Uterus (tissue), 2 donors: ENCODE measurements around the gene CFAP97D1.

Experiments
- POLR2A ChIP-seq, 2 donors: fragments of 450-650 bp; IDR thresholded peaks; one replicate each; pipeline ENCODE4 v1.6.1; 2016; ENCODE audit warnings: antibody characterized with exemption in 2 of 2, mild to moderate bottlenecking in 1 of 2, moderate library complexity in 1 of 2
- TF ChIP-seq, protein P1 (sequence below), 4 experiments: fragments of 200-600 bp in 2 of 4; fragments of 450-650 bp in 2 of 4; sonication (generic) in 2 of 4; IDR thresholded peaks; one replicate each; pipeline ENCODE4 v1.5.1; 2016 to 2019; ENCODE audit warnings: antibody characterized with exemption in 4 of 4, mild to moderate bottlenecking in 2 of 4, moderate library complexity in 1 of 4

- TF ChIP-seq, protein P1, sequence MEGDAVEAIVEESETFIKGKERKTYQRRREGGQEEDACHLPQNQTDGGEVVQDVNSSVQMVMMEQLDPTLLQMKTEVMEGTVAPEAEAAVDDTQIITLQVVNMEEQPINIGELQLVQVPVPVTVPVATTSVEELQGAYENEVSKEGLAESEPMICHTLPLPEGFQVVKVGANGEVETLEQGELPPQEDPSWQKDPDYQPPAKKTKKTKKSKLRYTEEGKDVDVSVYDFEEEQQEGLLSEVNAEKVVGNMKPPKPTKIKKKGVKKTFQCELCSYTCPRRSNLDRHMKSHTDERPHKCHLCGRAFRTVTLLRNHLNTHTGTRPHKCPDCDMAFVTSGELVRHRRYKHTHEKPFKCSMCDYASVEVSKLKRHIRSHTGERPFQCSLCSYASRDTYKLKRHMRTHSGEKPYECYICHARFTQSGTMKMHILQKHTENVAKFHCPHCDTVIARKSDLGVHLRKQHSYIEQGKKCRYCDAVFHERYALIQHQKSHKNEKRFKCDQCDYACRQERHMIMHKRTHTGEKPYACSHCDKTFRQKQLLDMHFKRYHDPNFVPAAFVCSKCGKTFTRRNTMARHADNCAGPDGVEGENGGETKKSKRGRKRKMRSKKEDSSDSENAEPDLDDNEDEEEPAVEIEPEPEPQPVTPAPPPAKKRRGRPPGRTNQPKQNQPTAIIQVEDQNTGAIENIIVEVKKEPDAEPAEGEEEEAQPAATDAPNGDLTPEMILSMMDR (IDR thresholded peaks at IDR 0.05), result no peak
- no peak for TF ChIP-seq POLR2A (IDR thresholded peaks at IDR 0.05)
Measured at GRCh38 chr17:43831633-43832032, 51.4 kb downstream of the CFAP97D1 start.
